Caco-2 (cell line): ENCODE data around the gene DPYSL5. TPM values are rescaled to one million over a fixed set of nuclear protein-coding genes. Genes with fewer than 3 reads are reported as not detected.
A peak's percentile ranks its signal among the peaks of the same experiment; 100 is the strongest.

Experiments used
- BruUV-seq: library from RNA; stranded (reverse); fragments of 400-500 nt; replicated peaks from 2 replicates; lab custom pipeline; 2021; lab: Mats Ljungman, UMichigan
- CTCF ChIA-PET: fragments of 300-600 bp; sonication (Branson Sonifier 250); formaldehyde crosslinking; loops from one replicate; lab custom pipeline; 2022; ENCODE audit warnings: antibody characterized with exemption; lab: Charles Lee
- POLR2A ChIA-PET: fragments of 300-600 bp; sonication (Branson Sonifier 250); formaldehyde crosslinking; loops from one replicate; lab custom pipeline; 2022; ENCODE audit warnings: antibody characterized with exemption; lab: Charles Lee
- DNase-seq, 2 experiments: peaks; one replicate each; pipeline versions ENCODE4 v3.0.0 to v3.0.0-alpha.2; 2020 to 2022
- H3K27me3 ChIP-seq: replicated peaks from 2 replicates; pipeline ENCODE4 v1.6.0; 2011; ENCODE audit warnings: low read length; ENCODE audit not compliant: control insufficient read depth, insufficient read depth
- H3K36me3 ChIP-seq: 2 replicates; pipeline ENCODE4 v1.5.1; 2011; ENCODE audit warnings: low read length; ENCODE audit not compliant: control insufficient read depth, insufficient read depth
- H3K4me1 ChIP-seq: fragments of 250-450 bp; sonication (Bioruptor Pico); 2 replicates; pipeline ENCODE4 v1.5.1; 2020; ENCODE audit warnings: mild to moderate bottlenecking
- H3K4me3 ChIP-seq: 2 replicates; pipeline ENCODE4 v1.5.1; 2011; ENCODE audit warnings: low read depth, mild to moderate bottlenecking, control low read depth, low read length
- H3K9me3 ChIP-seq: fragments of 250-450 bp; sonication (Bioruptor Pico); 2 replicates; pipeline ENCODE4 v1.5.1; 2020; ENCODE audit warnings: mild to moderate bottlenecking, moderate library complexity
- H3K27ac Mint-ChIP-seq: one replicate; pipeline ENCODE4 v1.8.0; 2022; ENCODE audit warnings: mixed read lengths; ENCODE audit not compliant: unreplicated experiment
- H3K27me3 Mint-ChIP-seq: one replicate; pipeline ENCODE4 v1.8.0; 2022; ENCODE audit warnings: mixed read lengths; ENCODE audit not compliant: insufficient read depth, unreplicated experiment
- H3K36me3 Mint-ChIP-seq: one replicate; pipeline ENCODE4 v1.8.0; 2022; ENCODE audit warnings: mild to moderate bottlenecking, mixed read lengths; ENCODE audit not compliant: insufficient read depth, unreplicated experiment
- H3K4me1 Mint-ChIP-seq: one replicate; pipeline ENCODE4 v1.8.0; 2022; ENCODE audit warnings: low read depth, mixed read lengths; ENCODE audit not compliant: unreplicated experiment
- H3K4me3 Mint-ChIP-seq: one replicate; pipeline ENCODE4 v1.8.0; 2022; ENCODE audit warnings: mild to moderate bottlenecking, moderate library complexity, mixed read lengths; ENCODE audit not compliant: unreplicated experiment
- H3K9me3 Mint-ChIP-seq: one replicate; pipeline ENCODE4 v1.8.0; 2022; ENCODE audit warnings: mixed read lengths; ENCODE audit not compliant: unreplicated experiment
- intact Hi-C: fragments of 100-400 bp; cut with micrococcal nuclease; formaldehyde crosslinking; loops from one replicate; pipeline ENCODE4 v1.10.0; 2022; ENCODE audit not compliant: unreplicated experiment
- total RNA-seq: library from RNA; stranded (reverse); gene quantifications from 2 replicates; pipeline ENCODE4 v1.2.3, GENCODE V29; 2022
- TF ChIP-seq, protein P1 (sequence below), 2 experiments: fragments of 200-600 bp in 1 of 2; IDR thresholded peaks; 1 replicate in 1 of 2; 2 replicates in 1 of 2; pipeline versions ENCODE4 v1.5.1 to v1.8.0; 2011 to 2022; ENCODE audit warnings: antibody characterized with exemption in 1 of 2, control low read depth in 1 of 2, inconsistent platforms in 1 of 2, low read depth in 1 of 2, low read length in 1 of 2, mild to moderate bottlenecking in 1 of 2, moderate library complexity in 1 of 2; ENCODE audit not compliant: insufficient read depth in 1 of 2, severe bottlenecking in 1 of 2, unreplicated experiment in 1 of 2

Gene DPYSL5
- total RNA-seq, 1 experiment from 2014 or later = 2.4 TPM

DNA sequence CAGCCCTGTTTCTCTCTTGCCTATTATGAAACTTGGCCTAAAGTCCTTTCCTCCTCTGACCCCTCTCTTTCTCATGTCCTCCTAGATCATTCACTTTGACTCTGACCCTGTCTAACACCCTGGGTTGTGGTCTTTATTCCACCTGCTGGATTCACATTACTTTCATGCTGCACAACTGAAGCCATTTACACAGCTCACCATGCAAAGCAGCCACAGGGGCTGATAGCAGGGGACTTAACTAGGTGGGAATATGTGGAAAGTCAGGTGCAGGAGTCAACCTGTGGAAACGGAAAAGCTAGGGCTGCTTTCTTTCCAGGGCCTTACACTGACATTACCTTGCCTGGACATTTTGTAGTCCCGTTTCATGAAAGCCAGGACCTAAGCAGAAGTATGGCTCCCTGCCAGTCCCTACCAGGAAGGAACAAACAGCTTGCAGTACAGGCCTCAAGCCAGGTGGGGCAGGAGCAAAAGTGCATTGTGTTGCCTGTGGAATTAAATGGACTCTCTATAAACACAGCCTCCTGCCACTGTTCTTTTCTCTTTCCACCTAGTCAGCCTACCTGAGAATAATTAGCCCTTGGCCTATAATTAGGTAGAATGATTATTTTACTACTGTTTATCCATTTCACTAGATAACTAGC, 134.3 kb downstream of the DPYSL5 start:
- Mint-ChIP-seq H3K4me1 (no peaks in the 10 kb centered on the region), H3K4me3 (no peak overlapping the region), H3K36me3 (no peaks in the 10 kb centered on the region), H3K9me3 (no peaks in the 10 kb centered on the region), H3K27ac (no peak overlapping the region), H3K27me3 (peaks cover 4% of the 10 kb centered on the region)
- Histone ChIP-seq H3K27me3 (no peaks in the 10 kb centered on the region), H3K36me3 (no peaks in the 10 kb centered on the region), H3K4me3 (no peak overlapping the region), H3K4me1 (0 out of 2 replicates have a peak, but pooled peaks cover 3% of the 10 kb centered on the region), H3K9me3 (no peaks in the 10 kb centered on the region)
- no TSS peak for BruUV-seq
- intact Hi-C loops = no loop called here
- TF ChIP-seq, protein P1, sequence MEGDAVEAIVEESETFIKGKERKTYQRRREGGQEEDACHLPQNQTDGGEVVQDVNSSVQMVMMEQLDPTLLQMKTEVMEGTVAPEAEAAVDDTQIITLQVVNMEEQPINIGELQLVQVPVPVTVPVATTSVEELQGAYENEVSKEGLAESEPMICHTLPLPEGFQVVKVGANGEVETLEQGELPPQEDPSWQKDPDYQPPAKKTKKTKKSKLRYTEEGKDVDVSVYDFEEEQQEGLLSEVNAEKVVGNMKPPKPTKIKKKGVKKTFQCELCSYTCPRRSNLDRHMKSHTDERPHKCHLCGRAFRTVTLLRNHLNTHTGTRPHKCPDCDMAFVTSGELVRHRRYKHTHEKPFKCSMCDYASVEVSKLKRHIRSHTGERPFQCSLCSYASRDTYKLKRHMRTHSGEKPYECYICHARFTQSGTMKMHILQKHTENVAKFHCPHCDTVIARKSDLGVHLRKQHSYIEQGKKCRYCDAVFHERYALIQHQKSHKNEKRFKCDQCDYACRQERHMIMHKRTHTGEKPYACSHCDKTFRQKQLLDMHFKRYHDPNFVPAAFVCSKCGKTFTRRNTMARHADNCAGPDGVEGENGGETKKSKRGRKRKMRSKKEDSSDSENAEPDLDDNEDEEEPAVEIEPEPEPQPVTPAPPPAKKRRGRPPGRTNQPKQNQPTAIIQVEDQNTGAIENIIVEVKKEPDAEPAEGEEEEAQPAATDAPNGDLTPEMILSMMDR (IDR thresholded peaks at IDR 0.05; ENCODE audit: insufficient read depth in 1 of 2, low read depth in 1 of 2, low read length in 1 of 2, severe bottlenecking in 1 of 2, unreplicated experiment in 1 of 2) = peak; percentile 42
- ChIA-PET POLR2A (no interaction called here), CTCF (interaction anchor here (1.0 to 3.0 kb wide), 2 partner anchors 21 to 29 kb away, joined by 3 to 13 read pairs; no protein-coding TSS in a partner anchor)
- peak in 1 of 2 experiments; percentile 64 for DNase-seq

DNA sequence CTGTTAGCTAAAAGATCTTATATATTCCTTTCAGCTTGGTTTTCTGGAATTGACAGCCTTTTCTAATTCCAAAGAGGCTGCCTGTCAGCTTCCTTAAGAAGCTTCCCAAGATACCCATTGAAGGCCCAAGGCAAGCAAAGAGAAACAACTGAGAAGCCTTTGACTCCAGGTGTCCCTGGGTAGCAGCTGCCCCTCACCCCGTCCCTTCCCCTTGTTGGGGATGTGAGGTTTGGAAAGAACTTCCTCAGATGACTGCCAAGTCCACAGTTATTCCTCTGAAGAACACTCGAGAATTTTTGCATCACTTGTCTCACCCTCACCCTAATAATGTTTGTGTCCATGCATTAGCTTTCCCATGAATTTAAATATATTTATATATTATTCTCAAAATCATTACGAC, 135.8 kb downstream of the DPYSL5 start:
- Mint-ChIP-seq H3K27me3 (peaks cover 4% of the 10 kb centered on the region), H3K36me3 (no peaks in the 10 kb centered on the region), H3K4me1 (no peaks in the 10 kb centered on the region), H3K4me3 (no peak overlapping the region), H3K9me3 (no peaks in the 10 kb centered on the region), H3K27ac (no peak overlapping the region)
- POLR2A ChIA-PET = no interaction called here
- Histone ChIP-seq H3K4me1 (0 out of 2 replicates have a peak, but pooled peaks cover 3% of the 10 kb centered on the region), H3K36me3 (no peaks in the 10 kb centered on the region), H3K27me3 (no peaks in the 10 kb centered on the region), H3K9me3 (no peaks in the 10 kb centered on the region), H3K4me3 (no peak overlapping the region)
- TF ChIP-seq, protein P1 (IDR thresholded peaks at IDR 0.05; ENCODE audit: insufficient read depth in 1 of 2, low read depth in 1 of 2, low read length in 1 of 2, severe bottlenecking in 1 of 2, unreplicated experiment in 1 of 2) = no peak
- no TSS peak for BruUV-seq
- intact Hi-C loops = no loop called here
- no peak for DNase-seq
- CTCF ChIA-PET = interaction anchor here (0.8 kb wide), 1 partner anchor 22 kb away, joined by 3 read pairs; no protein-coding TSS in a partner anchor

DNA sequence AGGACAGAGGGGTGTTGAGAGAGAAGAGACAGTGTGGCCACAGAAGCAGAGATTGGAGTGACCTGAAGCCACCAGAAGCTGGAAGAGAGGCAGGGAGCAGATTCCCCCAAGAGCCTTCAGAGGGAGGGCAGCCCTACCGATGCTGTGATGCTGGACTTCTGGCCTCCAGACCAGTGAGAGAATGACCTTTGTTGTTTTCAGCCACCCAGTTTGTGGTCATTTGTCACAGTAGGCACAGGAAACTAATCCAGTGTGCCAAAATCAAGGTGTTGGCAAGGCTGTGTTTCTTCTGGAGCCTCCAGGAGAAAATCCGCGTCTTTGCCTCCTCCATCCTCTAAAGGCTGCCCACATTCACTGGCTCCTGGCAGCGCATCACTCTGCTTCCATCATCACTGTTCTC, 137.9 kb downstream of the DPYSL5 start:
- 0 out of 2 replicates have a peak, but pooled peaks cover 3% of the 10 kb centered on the region for H3K4me1 ChIP-seq
- ChIA-PET CTCF (no interaction called here), POLR2A (no interaction called here)
- H3K4me1 Mint-ChIP-seq = no peaks in the 10 kb centered on the region
- BruUV-seq = no TSS peak
- no peaks in the 10 kb centered on the region for H3K36me3 ChIP-seq
- no peaks in the 10 kb centered on the region for H3K36me3 Mint-ChIP-seq
- TF ChIP-seq, protein P1 (IDR thresholded peaks at IDR 0.05; ENCODE audit: insufficient read depth in 1 of 2, low read depth in 1 of 2, low read length in 1 of 2, severe bottlenecking in 1 of 2, unreplicated experiment in 1 of 2) = no peak
- H3K27me3 Mint-ChIP-seq = no peaks in the 10 kb centered on the region
- no peak overlapping the region for H3K4me3 Mint-ChIP-seq
- H3K9me3 ChIP-seq = no peaks in the 10 kb centered on the region
- intact Hi-C loops = no loop called here
- H3K4me3 ChIP-seq = no peak overlapping the region
- H3K27ac Mint-ChIP-seq = no peak overlapping the region
- DNase-seq = no peak
- H3K9me3 Mint-ChIP-seq = no peaks in the 10 kb centered on the region
- H3K27me3 ChIP-seq = no peaks in the 10 kb centered on the region
